A549 (cell line): Measurements from ENCODE around the gene KCNN3. TPM values are rescaled to one million over a fixed set of nuclear protein-coding genes. Genes with fewer than 3 reads are reported as not detected.

Experiments
- ATAC-seq, 2 experiments: fragments of 200-7000 bp in 1 of 2; fragments of >200 bp in 1 of 2; cut with Nextera tagmentation in 1 of 2; cut with Tn5 transposase in 1 of 2; 3 replicates each; pipeline versions ENCODE4 v1.8.0 to v1.9.1; 2018 to 2020; ENCODE audit warnings: mild to moderate bottlenecking in 1 of 2, moderate library complexity in 1 of 2
- CTCF ChIA-PET: fragments of 300-600 bp; sonication (Branson Sonifier 250); formaldehyde crosslinking; extraction: SDS; loops from one replicate; lab custom pipeline; 2021; ENCODE audit warnings: antibody characterized with exemption, inconsistent platforms; lab: Yijun Ruan, JAX
- POLR2A ChIA-PET: fragments of 350-600 bp; formaldehyde crosslinking; extraction: SDS; loops from one replicate; lab custom pipeline; 2021; ENCODE audit warnings: antibody characterized with exemption, inconsistent platforms; lab: Yijun Ruan, JAX
- DNase-seq, 2 experiments: peaks; one replicate each; pipeline versions ENCODE4 v3.0.0 to v3.0.0-alpha.2; 2011 to 2016; ENCODE audit warnings: low read depth in 1 of 2, low spot score in 1 of 2
- FAIRE-seq: peaks from 2 replicates; lab custom pipeline; 2011; peaks lifted over from hg19 to GRCh38; lab: Jason Lieb, UNC
- H3K27ac ChIP-seq, 2 experiments: fragments of >200 bp; sonication (Bioruptor Twin); formaldehyde crosslinking; 3 replicates each; pipeline ENCODE4 v1.5.1; 2016 to 2017
- H3K4me1 ChIP-seq: fragments of >200 bp; sonication (Bioruptor Twin); formaldehyde crosslinking; 3 replicates; pipeline ENCODE4 v1.6.1; 2016
- H3K4me2 ChIP-seq: fragments of >200 bp; sonication (Bioruptor Twin); formaldehyde crosslinking; 3 replicates; pipeline ENCODE4 v1.6.1; 2016
- H3K4me3 ChIP-seq: fragments of >200 bp; sonication (Bioruptor Twin); formaldehyde crosslinking; 3 replicates; pipeline ENCODE4 v1.5.1; 2016
- H3K9me3 ChIP-seq: fragments of >200 bp; sonication (Bioruptor Twin); formaldehyde crosslinking; 3 replicates; pipeline ENCODE4 v1.6.1; 2016
- BHLHE40 ChIP-seq: IDR thresholded peaks from 2 replicates; pipeline ENCODE4 v1.6.1; 2012; ENCODE audit warnings: low read depth, low read length, inconsistent platforms
- CEBPB ChIP-seq, 2 experiments: fragments of >200 bp in 1 of 2; sonication (Bioruptor Twin) in 1 of 2; formaldehyde crosslinking in 1 of 2; IDR thresholded peaks; 2 replicates each; pipeline ENCODE4 v1.6.1; 2012 to 2016
- CHD2 ChIP-seq: fragments of 150-350 bp; IDR thresholded peaks from 2 replicates; pipeline ENCODE4 v1.6.1; 2014; ENCODE audit warnings: low read length; ENCODE audit not compliant: partially characterized antibody
- EP300 ChIP-seq, 2 experiments: fragments of >200 bp; sonication (Bioruptor Twin); formaldehyde crosslinking; IDR thresholded peaks; 2 replicates in 1 of 2; 3 replicates in 1 of 2; pipeline ENCODE4 v1.6.1; 2016 to 2017
- FOSB ChIP-seq: fragments of 250-450 bp; sonication (Bioruptor Pico); IDR thresholded peaks from 2 replicates; pipeline ENCODE4 v1.5.0; 2020; ENCODE audit warnings: mild to moderate bottlenecking, moderate library complexity
- HMGXB4 ChIP-seq: fragments of 250-450 bp; sonication (Bioruptor Pico); IDR thresholded peaks from 2 replicates; pipeline ENCODE4 v1.5.0; 2021; ENCODE audit warnings: mild to moderate bottlenecking, moderate library complexity, borderline replicate concordance
- HOXB13 ChIP-seq: fragments of 250-450 bp; sonication (Bioruptor Pico); IDR thresholded peaks from 2 replicates; pipeline ENCODE4 v1.5.0; 2020; ENCODE audit warnings: low read depth, mild to moderate bottlenecking, moderate library complexity
- HOXB5 ChIP-seq: fragments of 250-450 bp; sonication (Bioruptor Pico); IDR thresholded peaks from 2 replicates; pipeline ENCODE4 v1.5.0; 2020; ENCODE audit warnings: mild to moderate bottlenecking, moderate library complexity
- JUN ChIP-seq, 2 experiments: fragments of >200 bp; sonication (Bioruptor Twin); formaldehyde crosslinking; IDR thresholded peaks; 2 replicates in 1 of 2; 3 replicates in 1 of 2; pipeline ENCODE4 v1.6.1; 2016 to 2017
- JUNB ChIP-seq: fragments of >200 bp; sonication (Bioruptor Twin); formaldehyde crosslinking; IDR thresholded peaks from 2 replicates; pipeline ENCODE4 v1.6.1; 2016
- MAFK ChIP-seq: fragments of 450-650 bp; IDR thresholded peaks from 2 replicates; pipeline ENCODE4 v1.6.1; 2014; ENCODE audit not compliant: partially characterized antibody
- NPAS2 ChIP-seq: fragments of 250-450 bp; sonication (Bioruptor Pico); IDR thresholded peaks from 2 replicates; pipeline ENCODE4 v1.8.0; 2022; ENCODE audit warnings: mild to moderate bottlenecking, moderate library complexity, borderline replicate concordance
- NR3C1 ChIP-seq: fragments of >200 bp; sonication (Bioruptor Twin); formaldehyde crosslinking; IDR thresholded peaks from 3 replicates; pipeline ENCODE4 v1.6.1; 2017
- PBX3 ChIP-seq: IDR thresholded peaks from 2 replicates; pipeline ENCODE4 v1.6.1; 2012
- POLR2A ChIP-seq: IDR thresholded peaks from 2 replicates; pipeline ENCODE4 v1.6.1; 2012; ENCODE audit warnings: mild to moderate bottlenecking, low read length
- RARB ChIP-seq: fragments of 250-450 bp; sonication (Bioruptor Pico); IDR thresholded peaks from 2 replicates; pipeline ENCODE4 v1.8.0; 2021; ENCODE audit warnings: mild to moderate bottlenecking, moderate library complexity
- USF2 ChIP-seq: fragments of 450-650 bp; IDR thresholded peaks from 2 replicates; pipeline ENCODE4 v1.6.1; 2014; ENCODE audit warnings: antibody characterized with exemption
- ZC3H11A ChIP-seq: fragments of 450-650 bp; IDR thresholded peaks from 2 replicates; pipeline ENCODE4 v1.6.1; 2014; ENCODE audit warnings: antibody characterized with exemption, mild to moderate bottlenecking
- ZSCAN20 ChIP-seq: fragments of 250-450 bp; sonication (Bioruptor Pico); IDR thresholded peaks from 2 replicates; pipeline ENCODE4 v1.8.0; 2022; ENCODE audit warnings: mild to moderate bottlenecking, moderate library complexity
- WGBS: methylation state at CpG from one replicate; pipeline ENCODE4 v1.1.6; 2017; ENCODE audit errors: missing lambda C conversion rate; 5-methylcytosine and 5-hydroxymethylcytosine counted together
- polyA plus RNA-seq, 4 experiments: library from polyadenylated mRNA; depleted of rRNA in 3 of 4; stranded (reverse); fragments of >200 nt; fragmentation: RNase III in 1 of 4; extraction: RNeasy Plus Mini Kit Qiagen cat#74134 plus additional on column Dnase treatment in 1 of 4; gene quantifications; 2 replicates in 3 of 4; 3 replicates in 1 of 4; pipeline ENCODE4 v1.2.3, GENCODE V29; 2011 to 2017

The KCNN3 gene
- polyA plus RNA-seq, 2 of the 4 experiments (the other 2 are of a cell fraction), result 0.01 to 0.03 TPM

DNA sequence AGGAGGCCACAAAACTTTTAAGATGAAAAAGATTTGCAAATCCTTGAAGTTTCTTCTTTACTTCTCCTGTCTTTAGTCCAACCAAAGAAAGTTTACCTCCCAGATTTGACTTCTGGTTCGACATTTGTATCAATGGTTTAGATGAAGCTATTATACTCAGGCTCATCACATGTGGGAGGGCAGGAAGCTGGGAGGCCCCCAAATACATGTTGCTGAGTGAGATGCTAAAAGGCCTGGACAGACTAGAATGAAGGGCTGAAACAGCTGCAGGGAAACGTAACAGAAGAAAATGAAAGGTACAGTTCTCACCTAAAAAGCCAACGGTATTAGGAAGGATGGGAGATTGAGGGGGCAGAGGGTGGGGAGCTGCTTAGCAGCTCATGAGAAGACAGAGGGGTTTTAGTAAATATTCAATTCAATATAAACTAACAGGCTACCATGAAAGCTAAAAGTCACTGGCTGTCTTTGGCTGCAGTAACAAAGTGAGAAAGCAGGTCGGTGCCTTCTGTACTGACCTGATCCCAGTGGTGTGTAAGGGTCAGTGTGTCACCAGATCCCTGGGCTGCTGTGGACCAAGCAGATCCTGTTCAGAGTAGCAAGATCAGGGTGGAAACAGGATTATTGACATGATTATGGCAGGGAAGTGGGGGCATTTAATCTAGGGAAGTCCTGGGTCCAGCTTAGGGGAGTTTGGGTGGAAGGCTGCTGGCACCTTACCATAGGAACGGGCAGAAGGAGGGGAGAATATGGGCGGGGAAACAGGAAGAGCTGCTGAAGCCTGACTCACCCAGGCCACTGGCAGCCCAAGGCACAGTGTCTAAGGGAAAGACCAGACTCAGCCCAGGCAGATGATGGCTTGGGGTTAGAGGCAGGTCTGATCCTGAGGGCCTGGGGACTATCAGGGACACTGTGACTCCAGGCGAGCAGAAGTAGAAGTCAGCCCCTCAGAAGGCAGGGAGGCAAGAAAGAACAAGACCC is 60.4 kb downstream of the KCNN3 start:
- H3K9me3 ChIP-seq, result no peaks in the 10 kb centered on the region
- peak; percentile 54 to 75; a peak in 5 of 6 replicates for ATAC-seq
- H3K4me3 ChIP-seq, result no peak overlapping the region
- no peak for TF ChIP-seq BHLHE40
- no peak for TF ChIP-seq POLR2A
- no peak overlapping the region for H3K27ac ChIP-seq
- CTCF ChIA-PET, result interaction anchor here (0.8 to 1.3 kb wide), 4 partner anchors 7 to 40 kb away, joined by 3 read pairs; no protein-coding TSS in a partner anchor
- WGBS, result 47% methylated on average over 7 of the region's 7 CpGs
- peak in 1 of 2 experiments; percentile 38 for DNase-seq
- no peaks in the 10 kb centered on the region; the same call in 2 of the 3 replicates for H3K4me1 ChIP-seq
- no peak for FAIRE-seq
- H3K4me2 ChIP-seq, result no peak overlapping the region
- POLR2A ChIA-PET, result interaction anchor here (1.2 kb wide), 1 partner anchor 9 kb away, joined by 3 read pairs; no protein-coding TSS in a partner anchor

DNA sequence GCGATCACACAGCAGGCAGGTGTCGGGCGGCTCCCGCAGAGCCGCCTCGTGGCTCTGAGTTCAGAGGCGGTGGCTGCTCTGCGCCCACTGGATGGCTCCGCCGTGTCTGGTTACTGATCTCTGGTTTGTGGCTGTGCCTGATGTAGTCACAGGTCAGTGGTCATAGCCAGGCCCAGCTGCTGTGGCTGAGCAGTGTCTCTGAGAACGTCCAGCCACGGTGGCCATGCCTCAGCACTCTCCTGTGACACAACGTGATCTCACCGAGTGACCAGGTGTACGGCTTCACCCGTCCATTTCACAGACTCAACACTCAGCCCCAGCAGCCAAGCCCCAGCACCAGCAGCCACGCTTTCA is 61.2 kb downstream of the KCNN3 start:
- TF ChIP-seq MAFK (no peak), USF2 (no peak)
- TF ChIP-seq, all 56 proteins: peak for 0
- WGBS, result 69% methylated on average over 17 of the region's 17 CpGs
- POLR2A ChIA-PET, result interaction anchor here (1.2 kb wide), 1 partner anchor 9 kb away, joined by 3 read pairs; no protein-coding TSS in a partner anchor
- no peaks in the 10 kb centered on the region for H3K9me3 ChIP-seq
- H3K4me3 ChIP-seq, result no peak overlapping the region
- no peak for DNase-seq
- FAIRE-seq, result no peak
- CTCF ChIA-PET, result interaction anchor here (0.8 to 1.3 kb wide), 4 partner anchors 8 to 70 kb away, joined by 3 read pairs; no protein-coding TSS in a partner anchor
- no peak overlapping the region for H3K4me2 ChIP-seq
- no peak overlapping the region for H3K27ac ChIP-seq
- no peaks in the 10 kb centered on the region; the same call in 2 of the 3 replicates for H3K4me1 ChIP-seq
- no peak for ATAC-seq

GRCh38 chr1:154808261-154808908 is 61.7 kb downstream of the KCNN3 start:
- Histone ChIP-seq H3K4me1 (no peaks in the 10 kb centered on the region; the same call in 2 of the 3 replicates), H3K4me3 (no peak overlapping the region), H3K4me2 (no peak overlapping the region), H3K27ac (no peak overlapping the region), H3K9me3 (no peaks in the 10 kb centered on the region)
- no peak for DNase-seq
- ChIA-PET CTCF (interaction anchor here (0.8 to 1.0 kb wide), 3 partner anchors 9 to 70 kb away, joined by 3 read pairs; no protein-coding TSS in a partner anchor), POLR2A (no interaction called here)
- 65% methylated on average over 12 of the region's 12 CpGs for WGBS
- TF ChIP-seq HOXB13 (CRISPR knock-in tag), result no peak
- TF ChIP-seq FOSB (CRISPR knock-in tag), result no peak
- TF ChIP-seq NR3C1, result no peak
- no peak for TF ChIP-seq ZC3H11A
- TF ChIP-seq PBX3, result no peak
- TF ChIP-seq HOXB5 (CRISPR knock-in tag), result no peak
- no peak for TF ChIP-seq NPAS2 (CRISPR knock-in tag)
- no peak for TF ChIP-seq CEBPB (IDR thresholded peaks at IDR 0.05)
- TF ChIP-seq EP300 (IDR thresholded peaks at IDR 0.05), result no peak
- no peak for TF ChIP-seq JUNB
- no peak for TF ChIP-seq CHD2
- no peak for TF ChIP-seq JUN (IDR thresholded peaks at IDR 0.05)
- no peak for TF ChIP-seq RARB (CRISPR knock-in tag)
- no peak for TF ChIP-seq ZSCAN20 (CRISPR knock-in tag)
- TF ChIP-seq HMGXB4 (CRISPR knock-in tag), result no peak
- no peak for TF ChIP-seq POLR2A
- FAIRE-seq, result no peak
- ATAC-seq, result no peak
